Esophagus squamous epithelium (tissue), 5 donors: Measurements from ENCODE around the gene ZNF512B. TPM values are rescaled to one million over a fixed set of nuclear protein-coding genes. Genes with fewer than 3 reads are reported as not detected.
A peak's percentile ranks its signal among the peaks of the same experiment; 100 is the strongest.
"Not testable (repeated sequence)": the region's sequence is repeated elsewhere in the genome, so short reads cannot be mapped to it uniquely, and the experiment has no call there.

Experiments used
- DNase-seq: peaks from one replicate; lab custom pipeline; 2025; lab: John Stamatoyannopoulos, UW
- H3K27ac ChIP-seq, 4 donors: fragments of 200-600 bp; sonication (generic); one replicate each; pipeline ENCODE4 v1.5.1; 2016 to 2019; ENCODE audit warnings: mild to moderate bottlenecking in 1 of 4
- H3K27me3 ChIP-seq, 4 donors: fragments of 200-600 bp; sonication (generic); 1 replicate in 3 of 4; 2 replicates in 1 of 4; pipeline versions ENCODE4 v1.5.1 to v1.6.0; 2017 to 2021; ENCODE audit warnings: antibody characterized with exemption in 1 of 4
- H3K36me3 ChIP-seq, 3 donors: fragments of 200-600 bp; sonication (generic); one replicate each; pipeline ENCODE4 v1.5.1; 2016 to 2019
- H3K4me1 ChIP-seq, 3 donors: fragments of 200-600 bp; sonication (generic); one replicate each; pipeline ENCODE4 v1.5.1; 2017 to 2019
- H3K4me3 ChIP-seq, 4 donors: fragments of 200-600 bp; sonication (generic); 1 replicate in 3 of 4; 2 replicates in 1 of 4; pipeline ENCODE4 v1.5.1; 2016 to 2019; ENCODE audit warnings: mild to moderate bottlenecking in 2 of 4, moderate library complexity in 1 of 4
- H3K9me3 ChIP-seq, 3 donors: fragments of 200-600 bp; sonication (generic); one replicate each; pipeline ENCODE4 v1.5.1; 2016 to 2019
- POLR2A ChIP-seq, 4 donors: fragments of 450-650 bp; IDR thresholded peaks; one replicate each; pipeline ENCODE4 v1.6.1; 2017; ENCODE audit warnings: antibody characterized with exemption in 4 of 4, mild to moderate bottlenecking in 4 of 4, moderate library complexity in 3 of 4
- WGBS, 2 donors: methylation state at CpG; one replicate each; pipeline ENCODE4 v1.1.5; 2018; 5-methylcytosine and 5-hydroxymethylcytosine counted together
- intact Hi-C: fragments of 100-400 bp; cut with DNase I; formaldehyde crosslinking; loops from one replicate; pipeline ENCODE4 v1.15.0; 2022
- total RNA-seq, 4 donors: library from RNA; depleted of rRNA; stranded (reverse); fragments of >200 nt; gene quantifications; one replicate each; pipeline ENCODE4 v1.1.0, GENCODE V29; 2016
- TF ChIP-seq, protein P1 (sequence below), 6 experiments: fragments of 450-650 bp in 4 of 6; fragments of 200-600 bp in 2 of 6; sonication (generic) in 2 of 6; IDR thresholded peaks; one replicate each; pipeline ENCODE4 v1.5.1; 2016 to 2019; ENCODE audit warnings: antibody characterized with exemption in 6 of 6, mild to moderate bottlenecking in 4 of 6, moderate library complexity in 4 of 6
- donor health status: DM: yes; HTN: yes; CAD: no.

ZNF512B gene
- total RNA-seq, 4 donors from 2014 or later, result 10.7 to 17.6 (median 14.2) TPM

- intact Hi-C loops, result no loop called here
- peak overlapping the region in 2 of 4 donors; percentile 96 to 99 for H3K4me3 ChIP-seq
- no peaks in the 10 kb centered on the region for H3K9me3 ChIP-seq
- no peaks in the 10 kb centered on the region for H3K27me3 ChIP-seq
- peaks cover 43 to 69% (median 49%) of the 10 kb centered on the region in 3 donors for H3K4me1 ChIP-seq
- DNase-seq, result no peak
- TF ChIP-seq, protein P1, sequence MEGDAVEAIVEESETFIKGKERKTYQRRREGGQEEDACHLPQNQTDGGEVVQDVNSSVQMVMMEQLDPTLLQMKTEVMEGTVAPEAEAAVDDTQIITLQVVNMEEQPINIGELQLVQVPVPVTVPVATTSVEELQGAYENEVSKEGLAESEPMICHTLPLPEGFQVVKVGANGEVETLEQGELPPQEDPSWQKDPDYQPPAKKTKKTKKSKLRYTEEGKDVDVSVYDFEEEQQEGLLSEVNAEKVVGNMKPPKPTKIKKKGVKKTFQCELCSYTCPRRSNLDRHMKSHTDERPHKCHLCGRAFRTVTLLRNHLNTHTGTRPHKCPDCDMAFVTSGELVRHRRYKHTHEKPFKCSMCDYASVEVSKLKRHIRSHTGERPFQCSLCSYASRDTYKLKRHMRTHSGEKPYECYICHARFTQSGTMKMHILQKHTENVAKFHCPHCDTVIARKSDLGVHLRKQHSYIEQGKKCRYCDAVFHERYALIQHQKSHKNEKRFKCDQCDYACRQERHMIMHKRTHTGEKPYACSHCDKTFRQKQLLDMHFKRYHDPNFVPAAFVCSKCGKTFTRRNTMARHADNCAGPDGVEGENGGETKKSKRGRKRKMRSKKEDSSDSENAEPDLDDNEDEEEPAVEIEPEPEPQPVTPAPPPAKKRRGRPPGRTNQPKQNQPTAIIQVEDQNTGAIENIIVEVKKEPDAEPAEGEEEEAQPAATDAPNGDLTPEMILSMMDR (IDR thresholded peaks at IDR 0.05), result no peak
- TF ChIP-seq POLR2A (IDR thresholded peaks at IDR 0.05), result no peak
- H3K36me3 ChIP-seq, result peaks cover 0 to 29% (median 0%) of the 10 kb centered on the region in 3 donors
- H3K27ac ChIP-seq, result peak overlapping the region; percentile 86 to 95 (median 88)
- 38 to 50% methylated on average over 2 to 9 of the region's 16 CpGs for WGBS, 2 donors
Observed at GRCh38 chr20:63977739-63978276, 8.1 kb upstream of the ZNF512B start.

DNA sequence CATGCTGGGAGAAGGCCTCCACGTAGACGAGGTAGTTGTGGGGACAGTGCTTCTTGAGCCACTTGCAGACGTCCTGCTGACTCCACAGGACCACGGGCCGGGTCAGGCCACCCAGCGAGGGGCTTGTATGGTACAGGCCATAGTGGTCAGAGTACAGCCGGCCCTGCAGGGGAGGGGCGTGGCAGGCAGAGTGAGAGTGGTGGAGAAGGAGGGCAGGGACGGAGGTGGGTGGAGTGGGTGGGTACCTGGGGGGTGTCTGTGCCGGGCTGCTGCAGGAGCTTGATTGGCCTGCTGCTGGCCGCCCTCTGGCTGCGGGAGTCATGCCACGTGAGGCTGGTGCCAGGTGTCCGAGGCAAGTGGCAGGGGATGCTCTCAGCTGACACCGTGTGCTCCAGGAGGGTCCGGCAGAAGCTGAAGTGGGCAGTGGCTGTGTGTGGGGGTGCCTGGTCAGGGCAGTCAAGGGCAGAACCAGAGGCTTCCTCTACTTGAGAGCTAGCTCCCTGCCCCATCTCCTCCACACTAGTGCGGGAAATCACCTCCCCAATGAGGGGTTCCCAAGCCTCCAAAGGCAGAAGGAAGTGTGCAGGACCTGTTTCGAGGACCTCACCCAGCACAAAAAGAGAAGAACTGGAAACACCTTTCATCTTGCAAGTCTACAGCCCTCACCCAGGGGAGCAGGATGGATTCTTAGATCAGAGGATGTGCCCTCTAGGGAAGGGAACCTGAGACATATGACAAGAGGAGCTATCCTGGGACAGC is 7.4 kb upstream of the ZNF512B start:
- intact Hi-C loops, result no loop called here
- H3K9me3 ChIP-seq, result no peaks in the 10 kb centered on the region
- WGBS, 2 donors, result 79 to 87% methylated on average over 9 to 14 of the region's 18 CpGs
- peaks cover 0 to 24% (median 0%) of the 10 kb centered on the region in 3 donors for H3K36me3 ChIP-seq
- peak overlapping the region in 1 of 4 donors; percentile 86 for H3K27ac ChIP-seq
- no peak for TF ChIP-seq POLR2A (IDR thresholded peaks at IDR 0.05)
- TF ChIP-seq, protein P1 (IDR thresholded peaks at IDR 0.05), result no peak
- no peak overlapping the region for H3K4me3 ChIP-seq
- no peak for DNase-seq
- H3K4me1 ChIP-seq, result peaks cover 36 to 62% (median 44%) of the 10 kb centered on the region in 3 donors
- H3K27me3 ChIP-seq, result no peaks in the 10 kb centered on the region

DNA sequence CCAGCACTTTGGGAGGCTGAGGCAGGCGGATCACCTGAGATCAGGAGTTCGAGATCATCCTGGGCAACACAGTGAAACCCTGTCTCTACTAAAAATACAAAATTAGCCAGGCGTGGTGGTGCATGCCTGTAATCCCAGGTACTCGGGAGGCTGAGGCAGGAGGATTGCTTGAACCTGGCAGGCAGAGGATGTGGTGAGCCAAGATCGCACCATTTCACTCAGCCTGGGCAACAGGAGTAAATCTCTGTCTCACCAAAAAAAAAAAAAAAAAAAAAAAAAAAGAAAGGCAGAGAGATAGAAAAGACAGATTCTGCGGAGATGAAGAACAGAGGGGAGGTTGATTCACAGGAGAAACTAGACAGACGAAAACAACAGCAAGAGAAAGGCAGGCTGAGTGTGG is 6.8 kb upstream of the ZNF512B start:
- 90 to 95% methylated on average over 6 to 7 of the region's 7 CpGs for WGBS, 2 donors
- H3K27ac ChIP-seq, DNase-seq, H3K9me3 ChIP-seq, intact Hi-C loops, H3K4me3 ChIP-seq, H3K27me3 ChIP-seq: not testable (repeated sequence)
- H3K36me3 ChIP-seq, result peaks cover 0 to 24% (median 0%) of the 10 kb centered on the region in 3 donors
- peaks cover 30 to 56% (median 37%) of the 10 kb centered on the region in 3 donors for H3K4me1 ChIP-seq

DNA sequence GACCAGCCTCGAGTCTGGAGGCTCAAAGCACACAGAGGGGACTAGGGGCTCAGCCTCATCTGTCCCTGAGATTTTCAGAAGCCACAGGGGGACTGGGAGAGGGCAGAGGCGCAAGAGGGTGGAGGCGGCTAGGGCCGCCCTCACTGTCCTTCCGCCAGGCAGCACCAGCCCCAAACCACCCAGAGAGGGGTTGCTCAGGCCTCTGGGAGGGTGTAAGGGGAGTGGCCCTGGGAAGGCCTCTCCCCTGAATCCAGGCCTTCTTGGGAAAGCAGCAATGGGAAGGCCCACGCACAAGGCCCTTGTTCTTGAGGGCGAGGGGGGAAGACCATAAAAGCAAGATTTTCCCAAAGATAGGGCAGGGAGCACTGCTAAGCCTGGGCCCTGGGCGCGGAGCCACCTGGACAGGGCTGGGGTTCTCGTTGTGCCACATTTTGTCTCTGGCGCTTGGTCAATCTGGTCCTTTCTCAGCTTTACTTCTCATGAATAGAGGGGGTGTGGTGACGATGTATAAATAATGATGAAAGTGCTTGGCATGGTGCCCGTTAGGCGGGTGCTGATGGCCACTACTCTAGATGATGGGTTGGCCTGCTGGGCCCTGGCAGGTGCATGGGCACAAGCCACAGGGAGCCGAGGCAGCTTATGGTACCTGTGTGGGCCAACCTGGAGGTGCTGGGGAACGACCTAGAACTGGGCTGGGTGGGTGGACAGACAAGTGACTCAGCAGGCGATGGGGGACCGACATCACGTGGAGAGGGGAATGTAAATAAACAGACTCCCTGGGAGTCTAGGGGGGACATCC is 4.9 kb upstream of the ZNF512B start:
- Histone ChIP-seq H3K4me1 (peaks cover 23 to 49% (median 31%) of the 10 kb centered on the region in 3 donors), H3K36me3 (peaks cover 0 to 24% (median 0%) of the 10 kb centered on the region in 3 donors), H3K4me3 (no peak overlapping the region), H3K9me3 (no peaks in the 10 kb centered on the region), H3K27ac (peak overlapping the region in 2 of 4 donors; percentile 49 to 64), H3K27me3 (no peaks in the 10 kb centered on the region)
- TF ChIP-seq, protein P1 (IDR thresholded peaks at IDR 0.05), result no peak
- no peak for TF ChIP-seq POLR2A (IDR thresholded peaks at IDR 0.05)
- DNase-seq, result no peak
- intact Hi-C loops, result loop anchor here (5.0 kb wide), 1 partner anchor 437 kb away; the partner anchor contains the start of gene PTK6
- 58 to 67% methylated on average over 14 to 16 of the region's 19 CpGs for WGBS, 2 donors

DNA sequence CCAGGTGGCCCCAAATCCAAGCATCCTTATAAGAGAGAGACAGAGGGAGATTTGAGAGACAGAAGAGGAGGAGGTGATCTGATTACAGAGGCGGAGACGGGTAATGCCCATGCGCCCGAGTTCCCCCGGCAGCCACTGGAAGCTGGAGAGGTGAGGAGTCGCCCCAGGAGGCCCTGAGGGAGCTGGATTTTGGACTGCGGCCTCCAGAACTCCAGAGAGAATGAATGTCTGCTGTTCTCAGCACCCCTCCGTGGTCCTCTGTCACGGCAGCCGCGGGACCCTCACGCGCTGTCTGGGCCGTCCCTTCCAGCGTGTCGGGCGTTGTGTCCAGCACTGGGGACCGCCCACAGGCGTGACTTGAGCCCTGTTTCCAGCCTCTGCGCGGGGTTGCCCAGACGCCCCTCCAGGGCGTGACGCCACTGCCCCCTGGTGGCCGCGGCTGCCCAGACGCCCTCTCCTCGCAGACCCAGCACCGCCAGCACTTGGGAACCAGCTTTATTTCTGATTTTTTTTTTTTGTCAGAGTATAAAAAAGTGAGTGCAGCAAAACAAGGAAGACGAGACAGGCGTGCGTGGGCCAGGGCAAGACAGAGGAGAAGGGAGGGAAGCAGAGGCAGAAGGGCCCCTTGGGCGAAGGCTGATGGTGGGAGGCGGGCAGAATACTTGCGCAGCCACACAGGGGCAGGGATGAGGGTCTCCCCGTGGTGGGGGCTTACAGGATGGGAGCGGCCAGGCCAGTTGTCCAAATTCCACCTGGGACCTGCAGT is 4.1 kb upstream of the ZNF512B start:
- intact Hi-C loops, result loop anchor here (5.0 kb wide), 1 partner anchor 437 kb away; the partner anchor contains the start of gene PTK6
- no peak for DNase-seq
- no peaks in the 10 kb centered on the region for H3K9me3 ChIP-seq
- peak overlapping the region in 3 of 4 donors; percentile 31 to 63 (median 35) for H3K4me3 ChIP-seq
- H3K36me3 ChIP-seq, result peaks cover 0 to 24% (median 0%) of the 10 kb centered on the region in 3 donors
- 8 to 29% methylated on average over 15 to 28 of the region's 37 CpGs for WGBS, 2 donors
- no peaks in the 10 kb centered on the region for H3K27me3 ChIP-seq
- H3K4me1 ChIP-seq, result peaks cover 25 to 46% (median 29%) of the 10 kb centered on the region in 3 donors
- H3K27ac ChIP-seq, result peak overlapping the region in 3 of 4 donors; percentile 49 to 78 (median 64)
- TF ChIP-seq, protein P1 (IDR thresholded peaks at IDR 0.05), result peak; percentile 93 to 100 (median 96)
- no peak for TF ChIP-seq POLR2A (IDR thresholded peaks at IDR 0.05)
